GM12878 (cell line): ENCODE measurements around the gene ARMC2. TPM values are rescaled to one million over a fixed set of nuclear protein-coding genes. Genes with fewer than 3 reads are reported as not detected.

Experiments
- CHD2 ChIP-seq: IDR thresholded peaks from 2 replicates; pipeline ENCODE4 v1.6.1; 2011; ENCODE audit warnings: low read depth, low read length, improper control_type of control experiment, borderline replicate concordance
- E2F4 ChIP-seq: IDR thresholded peaks from 2 replicates; pipeline ENCODE4 v1.6.1; 2012; ENCODE audit warnings: low read depth, low read length, improper control_type of control experiment
- E2F8 ChIP-seq: fragments of 450-650 bp; IDR thresholded peaks from 2 replicates; pipeline ENCODE4 v1.6.1; 2018; ENCODE audit warnings: mild to moderate bottlenecking, low read depth, moderate library complexity; ENCODE audit not compliant: partially characterized antibody
- EED ChIP-seq: sonication (generic); IDR thresholded peaks from 2 replicates; pipeline ENCODE4 v1.6.1; 2016; ENCODE audit warnings: antibody characterized with exemption, low read depth
- EZH2 ChIP-seq: IDR thresholded peaks from 2 replicates; pipeline ENCODE4 v1.6.1; 2012; ENCODE audit warnings: low read depth, mild to moderate bottlenecking, control low read depth, inconsistent platforms, low read length, borderline replicate concordance; ENCODE audit not compliant: control insufficient read depth
- FOXK2 ChIP-seq: fragments of 450-650 bp; IDR thresholded peaks from 2 replicates; pipeline ENCODE4 v1.6.1; 2017; ENCODE audit warnings: mild to moderate bottlenecking, moderate library complexity
- HSF1 ChIP-seq: fragments of 150-350 bp; IDR thresholded peaks from 2 replicates; pipeline ENCODE4 v1.6.1; 2014; ENCODE audit warnings: mild to moderate bottlenecking, low read depth, low read length
- NR2C1 ChIP-seq: fragments of 450-650 bp; IDR thresholded peaks from 2 replicates; pipeline ENCODE4 v1.6.1; 2017; ENCODE audit warnings: antibody characterized with exemption, mild to moderate bottlenecking, moderate library complexity
- RB1 ChIP-seq: fragments of 450-650 bp; formaldehyde crosslinking; IDR thresholded peaks from 2 replicates; pipeline ENCODE4 v1.6.1; 2017; ENCODE audit warnings: mild to moderate bottlenecking, borderline replicate concordance
- SP1 ChIP-seq: IDR thresholded peaks from one replicate; pipeline ENCODE4 v1.6.1; 2011; ENCODE audit warnings: low read depth, low read length
- SPI1 ChIP-seq: IDR thresholded peaks from 2 replicates; pipeline ENCODE4 v1.6.1; 2011; ENCODE audit warnings: low read depth, mild to moderate bottlenecking, low read length, moderate library complexity, borderline replicate concordance; ENCODE audit not compliant: insufficient read depth
- TCF12 ChIP-seq: IDR thresholded peaks from 2 replicates; pipeline ENCODE4 v1.6.1; 2011; ENCODE audit warnings: low read depth, mild to moderate bottlenecking, low read length
- polyA plus RNA-seq, 11 experiments: library from polyadenylated mRNA; depleted of rRNA in 4 of 11; unstranded in 6 of 11; stranded (reverse) in 5 of 11; fragments of >200 nt; fragmentation: Nextera tagmentation in 4 of 11; fragmentation: Illumina TruSeq in 1 of 11; extraction: Ambion mirVana in 4 of 11; extraction: Trizol in 1 of 11; gene quantifications; 1 replicate in 1 of 11; 2 replicates in 10 of 11; pipeline versions ENCODE4 v1.2.1 to v1.2.3, GENCODE V29; 2011 to 2016; ENCODE audit warnings: inconsistent platforms in 2 of 11, missing spikeins in 2 of 11, low read depth in 1 of 11
- total RNA-seq, 4 experiments: library from RNA; depleted of rRNA in 3 of 4; stranded (reverse); fragments of >200 nt in 3 of 4; fragmentation: Illumina TruSeq in 1 of 4; extraction: Trizol in 1 of 4; gene quantifications; 2 replicates each; pipeline versions ENCODE4 v1.2.1 to v1.2.3, GENCODE V29; 2013 to 2021

Gene ARMC2
- total and polyA plus RNA-seq, 10 of the 15 experiments (the other 5 are each of a cell fraction or from before 2014, with no cell fraction given): 0.06 to 0.33 (median 0.21) TPM; not detected in 5

GRCh38 chr6:108839083-108839642 is 9.1 kb upstream of the ARMC2 start (continued):
- no peak for TF ChIP-seq HSF1
- TF ChIP-seq NR2C1: no peak
- TF ChIP-seq EED: no peak
- no peak for TF ChIP-seq CHD2
- TF ChIP-seq FOXK2: no peak
- TF ChIP-seq E2F4: no peak
- no peak for TF ChIP-seq RB1
- no peak for TF ChIP-seq E2F8
- TF ChIP-seq EZH2: no peak
- no peak for TF ChIP-seq TCF12
- TF ChIP-seq SPI1: no peak
- TF ChIP-seq SP1: no peak
